Measurements from ENCODE around the gene SUCLA2.

- no peak for TF ChIP-seq CTCF (IDR thresholded peaks at IDR 0.05; ENCODE audit: poor library complexity)
- no peak for TF ChIP-seq EZH2phosphoT487 (IDR thresholded peaks at IDR 0.05; ENCODE audit: low read depth, severe bottlenecking, unreplicated experiment)
Measured at GRCh38 chr13:47932950-47933923, 67.8 kb downstream of the SUCLA2 start.

Measured in hepatocyte (in vitro differentiated cells).